D721Med (cell line): Measurements from ENCODE around the gene CXXC1.

Experiments
- DNase-seq: peaks from one replicate; pipeline ENCODE4 v3.0.0; 2011; ENCODE audit warnings: low spot score; ENCODE audit not compliant: insufficient read length
- FAIRE-seq: peaks from 2 replicates; lab custom pipeline; 2011; peaks lifted over from hg19 to GRCh38; lab: Jason Lieb, UNC
- TF ChIP-seq, protein P1 (sequence below): IDR thresholded peaks from 2 replicates; pipeline ENCODE4 v1.5.1; 2012; ENCODE audit warnings: mild to moderate bottlenecking, control low read depth; ENCODE audit not compliant: insufficient read depth; ENCODE audit errors: missing control alignments

Gene CXXC1

GRCh38 chr18:50273203-50274043, 14.1 kb downstream of the CXXC1 start:
- FAIRE-seq, result no peak
- TF ChIP-seq, protein P1, sequence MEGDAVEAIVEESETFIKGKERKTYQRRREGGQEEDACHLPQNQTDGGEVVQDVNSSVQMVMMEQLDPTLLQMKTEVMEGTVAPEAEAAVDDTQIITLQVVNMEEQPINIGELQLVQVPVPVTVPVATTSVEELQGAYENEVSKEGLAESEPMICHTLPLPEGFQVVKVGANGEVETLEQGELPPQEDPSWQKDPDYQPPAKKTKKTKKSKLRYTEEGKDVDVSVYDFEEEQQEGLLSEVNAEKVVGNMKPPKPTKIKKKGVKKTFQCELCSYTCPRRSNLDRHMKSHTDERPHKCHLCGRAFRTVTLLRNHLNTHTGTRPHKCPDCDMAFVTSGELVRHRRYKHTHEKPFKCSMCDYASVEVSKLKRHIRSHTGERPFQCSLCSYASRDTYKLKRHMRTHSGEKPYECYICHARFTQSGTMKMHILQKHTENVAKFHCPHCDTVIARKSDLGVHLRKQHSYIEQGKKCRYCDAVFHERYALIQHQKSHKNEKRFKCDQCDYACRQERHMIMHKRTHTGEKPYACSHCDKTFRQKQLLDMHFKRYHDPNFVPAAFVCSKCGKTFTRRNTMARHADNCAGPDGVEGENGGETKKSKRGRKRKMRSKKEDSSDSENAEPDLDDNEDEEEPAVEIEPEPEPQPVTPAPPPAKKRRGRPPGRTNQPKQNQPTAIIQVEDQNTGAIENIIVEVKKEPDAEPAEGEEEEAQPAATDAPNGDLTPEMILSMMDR, result no peak
- no peak for DNase-seq

GRCh38 chr18:50272568-50272967, 14.9 kb downstream of the CXXC1 start:
- TF ChIP-seq, protein P1, result no peak
- FAIRE-seq (no peak), DNase-seq (no peak)

DNA sequence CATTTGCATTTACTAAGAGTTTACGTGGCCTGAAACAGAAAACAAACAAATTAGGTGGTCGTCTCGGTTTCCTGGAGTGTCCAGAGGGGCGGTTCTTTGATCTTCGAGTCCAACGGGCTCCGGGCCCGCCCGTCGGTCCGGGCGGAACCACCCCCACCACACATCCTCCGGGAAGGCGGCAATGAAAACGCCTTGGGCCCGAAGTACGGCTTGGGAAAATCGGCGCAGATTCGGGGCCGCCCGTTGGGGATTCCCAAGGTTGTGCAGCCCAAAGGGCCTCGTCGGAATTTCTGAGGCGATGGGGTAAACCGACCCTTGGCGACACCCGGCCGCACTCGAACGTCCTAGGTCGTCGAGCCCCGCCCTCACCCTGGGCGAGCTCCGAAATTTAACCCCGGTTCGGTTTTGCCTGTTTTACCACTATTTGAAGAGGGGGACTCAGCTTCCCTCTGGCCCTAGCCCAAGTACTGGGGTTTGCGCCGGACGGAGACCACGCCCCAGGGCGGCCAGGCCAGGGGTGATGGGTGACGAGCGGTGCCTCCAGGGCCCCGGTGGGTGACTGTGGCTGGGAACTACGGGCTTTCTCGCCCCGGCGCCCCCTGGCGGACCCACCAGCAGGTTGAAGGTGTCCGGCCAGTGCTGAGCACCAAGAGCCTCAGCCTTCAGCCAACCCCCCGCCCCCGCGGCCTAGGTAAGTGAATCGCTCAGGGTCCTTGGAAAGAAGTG, 19.3 kb downstream of the CXXC1 start:
- TF ChIP-seq, protein P1, result peak; percentile 5
- DNase-seq, result no peak
- no peak for FAIRE-seq

- FAIRE-seq, result peak; percentile 21
- TF ChIP-seq, protein P1, result no peak
- peak; percentile 99 for DNase-seq
Observed at GRCh38 chr18:50266248-50266704, 21.2 kb downstream of the CXXC1 start, which contains the start of gene CFAP53. Gene CFAP53, minus strand, starts transcription at chr18:50266495. Its CDS starts 91 bp downstream, at chr18:50266404.

DNA sequence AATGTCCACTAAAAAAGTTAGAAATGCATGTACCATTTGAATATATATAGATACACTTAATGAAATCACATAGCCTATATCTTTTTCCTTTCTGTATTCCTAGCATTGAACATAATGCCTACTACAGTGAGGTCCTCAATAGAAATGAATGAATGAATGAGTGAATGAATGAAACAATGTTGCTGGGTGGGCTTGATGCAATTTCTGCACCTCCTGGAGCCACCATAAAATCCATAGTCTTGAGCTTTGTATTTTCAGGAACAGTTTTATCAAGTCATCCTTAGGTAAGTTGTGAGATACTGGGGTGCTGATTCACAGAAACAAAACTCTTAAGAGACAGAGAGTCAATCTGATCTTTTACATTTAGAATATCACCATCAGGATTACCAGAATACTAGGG, 24.5 kb downstream of the CXXC1 start:
- no peak for DNase-seq
- TF ChIP-seq, protein P1, result no peak
- FAIRE-seq, result no peak

GRCh38 chr18:50250935-50251334, 36.6 kb downstream of the CXXC1 start:
- no peak for DNase-seq
- no peak for FAIRE-seq
- TF ChIP-seq, protein P1, result no peak
